VCaP (cell line): Measurements from ENCODE around the gene C6orf89.

Experiments
- H3K27ac ChIP-seq: fragments of 450-650 bp; 2 replicates; pipeline ENCODE4 v1.5.1; 2017
- CTCF ChIP-seq: fragments of 450-650 bp; conservative IDR thresholded peaks from 2 replicates; pipeline ENCODE4 v1.5.1; 2017; ENCODE audit warnings: mild to moderate bottlenecking, moderate library complexity

C6orf89 gene

DNA sequence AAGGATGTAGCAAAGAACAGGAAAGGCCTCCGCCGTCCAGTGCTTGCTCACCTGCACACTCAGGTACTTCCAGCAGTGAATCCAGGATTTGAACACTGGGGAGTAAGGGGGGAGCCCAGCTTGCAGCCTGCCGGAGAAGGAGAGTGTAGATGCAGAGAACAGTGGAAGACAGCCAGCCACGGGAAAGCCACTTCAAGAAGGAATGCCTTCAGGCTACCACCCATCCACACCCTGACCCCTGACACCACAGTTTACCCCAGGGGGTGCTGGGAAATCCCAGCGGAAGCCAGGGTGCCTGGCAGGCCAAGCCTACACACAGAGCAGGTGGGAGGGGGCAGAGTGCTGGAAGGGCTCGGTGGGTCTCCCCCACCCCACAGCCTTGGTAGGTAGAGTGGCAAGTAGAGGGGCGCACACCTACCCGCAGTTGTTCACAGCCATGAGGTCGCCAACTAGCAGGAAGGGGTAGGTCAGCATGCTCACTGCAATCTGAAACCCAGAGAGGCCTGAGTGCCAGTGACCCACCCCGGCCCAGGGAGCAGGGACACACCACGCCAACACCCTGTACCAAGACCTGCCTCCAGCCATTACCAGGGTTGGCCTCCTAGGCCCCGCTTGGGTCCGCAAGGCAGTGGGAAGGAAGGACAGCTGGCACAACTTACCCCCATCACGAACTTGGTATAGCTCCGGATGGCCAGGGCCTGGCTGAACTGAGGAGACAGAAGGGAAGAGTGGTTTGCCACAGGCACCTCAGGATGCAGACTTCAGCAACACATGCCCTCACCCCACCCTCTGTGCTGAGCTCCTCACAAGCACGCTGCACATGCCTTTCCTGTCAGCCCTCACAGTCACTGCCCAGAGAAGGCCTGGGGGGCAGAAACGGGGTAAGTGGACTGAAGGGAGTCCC is 84.5 kb downstream of the C6orf89 start:
- H3K27ac ChIP-seq, result no peak overlapping the region
- TF ChIP-seq CTCF, result no peak

- TF ChIP-seq CTCF, result no peak
- no peak overlapping the region for H3K27ac ChIP-seq
Measured at GRCh38 chr6:36970892-36971842, 85.4 kb downstream of the C6orf89 start.

DNA sequence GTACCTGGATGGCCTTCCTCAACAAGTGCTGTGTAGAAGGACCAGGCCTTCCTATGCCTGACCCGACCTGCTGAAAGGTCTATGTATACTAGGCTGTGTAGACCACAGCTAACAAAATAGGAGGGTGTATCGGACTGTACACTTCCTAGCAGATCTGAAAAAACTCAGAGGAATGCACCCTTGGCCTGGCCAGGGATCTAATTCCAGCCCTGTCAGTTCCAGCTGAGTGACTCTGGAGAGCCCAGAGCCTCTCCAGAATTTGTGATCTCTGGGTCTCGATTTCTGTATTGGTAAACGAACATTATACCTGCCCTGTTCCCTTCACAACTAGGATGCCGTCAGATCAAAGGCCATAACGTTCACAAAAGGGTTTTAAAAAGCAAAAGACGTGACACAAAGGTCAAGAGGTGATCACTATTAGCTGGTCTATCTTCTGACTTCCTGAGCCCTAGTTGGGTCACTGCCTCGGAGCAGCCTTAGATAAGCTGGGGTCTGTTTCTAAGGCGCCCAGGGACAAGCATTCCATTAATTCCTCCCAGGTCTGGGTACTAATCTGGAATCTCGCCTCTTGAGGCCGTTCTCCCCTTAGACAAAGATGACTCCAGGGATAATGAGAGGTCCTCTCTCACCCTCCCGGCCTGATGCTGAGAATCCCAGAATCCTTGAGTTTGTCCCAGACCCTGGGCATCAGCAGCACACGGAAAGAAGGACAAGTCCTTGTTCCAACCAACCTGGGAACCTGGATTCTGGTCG is 86.3 kb downstream of the C6orf89 start:
- TF ChIP-seq CTCF, result no peak
- H3K27ac ChIP-seq, result no peak overlapping the region

DNA sequence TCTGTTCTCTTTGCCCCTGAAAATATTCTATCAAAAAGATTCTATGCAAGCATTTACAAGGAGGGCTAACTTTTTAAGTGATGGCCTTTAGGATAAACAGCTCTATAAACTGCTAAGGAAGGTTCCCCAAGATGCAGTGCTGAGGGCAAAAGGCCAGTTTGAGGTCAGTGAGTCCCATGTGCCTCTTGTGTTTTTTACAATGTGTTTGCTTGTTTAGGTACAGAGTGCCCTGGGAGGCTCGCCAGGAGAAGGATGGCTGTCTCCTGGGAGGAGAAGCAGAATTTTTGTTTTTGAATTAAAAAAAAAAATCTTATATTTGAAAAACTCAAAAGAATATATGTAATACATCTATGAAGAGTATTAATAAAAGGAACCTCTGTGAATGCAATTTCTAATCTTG is 87.4 kb downstream of the C6orf89 start:
- no peak for TF ChIP-seq CTCF

GRCh38 chr6:36973647-36974046 is 87.9 kb downstream of the C6orf89 start:
- TF ChIP-seq CTCF, result no peak
- no peak overlapping the region; the same call in 1 of the 2 replicates for H3K27ac ChIP-seq

More for the DNA sequence above, 87.4 kb downstream of the C6orf89 start:
- H3K27ac ChIP-seq, result no peak overlapping the region

DNA sequence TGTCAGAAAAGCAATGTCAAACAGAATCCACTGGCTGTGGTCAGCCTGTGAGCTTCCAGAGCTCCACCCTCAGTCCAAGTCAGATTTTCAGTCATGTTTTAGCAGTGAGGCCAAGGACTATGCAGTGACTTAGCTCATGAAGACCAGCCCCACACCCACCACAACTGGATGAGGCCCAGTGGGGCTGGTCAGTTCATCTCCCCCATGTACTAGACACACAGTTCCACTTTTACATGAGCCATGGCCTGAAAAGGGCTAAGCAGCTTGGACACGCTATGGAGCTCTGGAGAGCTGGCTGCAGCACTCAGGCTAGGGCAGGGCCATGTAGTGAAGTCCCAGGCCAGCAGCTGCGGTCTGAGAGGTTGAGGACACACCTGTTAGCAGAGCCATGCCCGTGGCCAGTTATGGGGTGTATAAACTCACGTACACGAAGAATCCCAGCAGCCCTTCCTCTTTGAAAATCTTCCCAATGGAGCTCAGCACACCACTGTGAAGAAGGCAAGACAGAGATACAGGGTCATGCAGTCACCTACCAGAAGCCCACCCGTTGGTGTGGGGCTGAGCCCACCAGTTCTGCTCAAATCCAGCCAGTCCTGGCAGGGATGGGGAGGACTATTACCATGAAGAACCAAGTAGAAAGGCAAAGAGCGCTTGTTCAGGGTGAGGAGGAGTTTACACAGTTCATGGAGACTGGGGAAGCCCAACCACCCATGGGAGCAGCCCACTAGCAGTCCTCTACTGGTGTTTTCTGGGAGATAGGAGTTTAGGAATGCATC is 89.7 kb downstream of the C6orf89 start:
- no peak overlapping the region for H3K27ac ChIP-seq
- no peak for TF ChIP-seq CTCF
